NCI-H1417 (cell line): ENCODE results near the gene DBNL.
A peak's percentile ranks its signal among the peaks of the same experiment; 100 is the strongest.

Experiments used
- DNase-seq, 3 experiments: peaks; one replicate each; lab custom pipeline; 2025; lab: John Stamatoyannopoulos, UW

The DBNL gene

GRCh38 chr7:44098092-44099068, 53.9 kb downstream of the DBNL start:
- DNase-seq: no peak

- DNase-seq: peak in 1 of 3 experiments; percentile 7
Observed at GRCh38 chr7:44099669-44100068, 55.2 kb downstream of the DBNL start.

GRCh38 chr7:44100458-44101302, 56.2 kb downstream of the DBNL start:
- no peak for DNase-seq

DNA sequence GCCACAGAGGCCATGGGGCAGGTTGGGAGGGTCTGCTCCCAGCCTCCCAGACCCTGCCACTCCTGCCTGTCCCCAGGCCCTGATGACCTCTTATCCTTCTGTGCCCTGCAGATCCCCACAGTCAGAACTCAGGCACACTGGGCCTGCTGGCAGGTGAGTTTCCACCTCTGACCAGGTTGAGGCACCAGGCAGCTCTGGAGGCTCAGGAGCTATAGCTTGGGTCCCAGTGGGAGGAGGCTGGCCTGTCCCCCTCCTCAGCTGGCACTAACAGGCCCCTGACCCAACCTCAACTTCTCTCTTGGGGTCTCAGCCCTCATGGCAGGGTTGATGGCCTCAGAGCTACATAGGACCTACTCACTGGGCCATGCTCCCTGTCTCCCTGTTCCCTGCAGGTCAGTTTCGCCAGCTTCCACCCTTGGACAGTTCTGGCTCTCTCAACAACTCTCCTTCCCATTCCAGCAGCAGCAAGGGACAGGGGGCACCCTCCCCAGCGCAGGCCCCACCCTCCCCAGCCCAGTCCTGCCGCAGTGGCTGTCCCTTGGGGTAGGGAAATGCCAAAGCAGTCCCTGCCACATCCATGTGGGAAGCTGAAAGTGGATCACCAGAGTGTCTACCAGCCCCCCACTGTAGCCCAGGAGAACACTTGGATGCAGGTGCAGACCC, 56.9 kb downstream of the DBNL start:
- no peak for DNase-seq

DNA sequence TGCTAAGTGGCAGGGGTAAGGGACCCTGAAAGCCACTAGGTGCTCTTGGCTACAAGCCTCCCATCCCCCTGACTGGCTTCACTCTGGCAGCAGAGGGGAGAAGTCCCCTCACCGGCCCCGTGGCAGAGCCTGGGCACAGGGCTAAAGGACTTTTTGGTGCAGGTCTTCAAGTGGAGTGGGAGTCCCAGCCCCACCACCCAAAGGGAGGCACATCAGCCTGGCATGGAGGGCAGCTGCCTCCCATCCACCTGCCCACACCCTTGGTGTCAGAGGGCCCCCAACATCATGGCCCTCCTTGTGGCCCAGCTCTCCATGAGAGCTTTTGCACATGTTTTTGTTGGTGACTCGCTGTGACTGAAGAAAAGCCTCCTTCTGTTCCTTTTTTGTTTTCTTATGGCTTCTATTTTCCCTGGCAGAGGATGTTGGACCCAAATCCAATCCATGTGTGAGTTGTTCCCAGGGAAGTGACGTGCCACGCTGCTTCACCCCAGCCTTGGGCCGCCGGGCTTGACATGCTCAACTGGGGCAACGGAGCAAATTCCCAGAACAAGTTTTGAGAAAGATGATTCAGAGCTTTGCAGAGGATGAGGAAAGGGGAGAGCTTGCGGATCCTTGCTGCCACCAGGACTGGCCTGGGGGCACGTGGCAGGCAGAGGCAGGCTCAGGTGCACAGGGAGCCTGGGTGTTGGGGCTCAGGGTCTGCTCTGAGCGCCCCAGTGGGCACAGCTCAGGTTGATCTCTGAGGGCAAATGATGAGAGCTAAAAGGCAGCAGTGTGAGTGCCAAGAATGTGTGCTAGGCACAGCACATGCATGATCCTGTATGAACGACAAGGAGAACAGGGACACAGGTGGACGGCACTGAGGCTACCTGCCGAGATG, 57.7 kb downstream of the DBNL start:
- no peak for DNase-seq

DNA sequence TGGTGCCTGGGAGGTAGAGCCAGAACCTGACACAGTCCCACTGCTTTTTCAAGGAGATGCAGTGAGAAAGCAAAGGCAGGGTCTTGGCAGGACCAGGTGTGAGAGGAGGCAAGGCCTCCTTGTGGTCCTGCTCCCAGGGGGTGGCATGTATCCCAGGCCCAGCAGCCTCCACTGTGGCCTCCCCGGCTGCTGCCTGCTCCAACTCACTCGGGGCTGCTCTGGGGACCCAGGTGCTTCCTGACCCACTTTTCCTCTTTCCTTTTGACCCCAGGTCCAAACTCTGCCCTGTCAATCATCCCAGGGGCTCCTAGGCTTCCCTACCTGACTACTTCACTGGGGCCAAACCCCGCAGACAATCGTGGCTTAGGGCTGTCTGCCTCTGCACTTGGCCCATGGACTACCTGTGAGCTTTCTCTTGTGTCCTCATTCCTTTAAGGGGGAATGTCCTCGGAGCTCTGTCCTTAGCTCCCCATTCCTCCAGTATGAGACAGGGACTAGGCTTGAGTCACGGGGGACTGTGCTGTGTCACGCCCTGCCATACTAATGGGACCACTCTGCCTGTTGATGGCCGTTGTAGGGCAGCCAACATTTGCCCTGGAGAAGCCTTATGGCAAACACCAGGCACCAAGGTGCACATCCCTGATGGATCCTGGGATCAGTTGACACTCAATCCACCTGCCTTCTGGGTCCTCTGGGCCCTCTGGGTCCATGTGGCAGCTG, 58.5 kb downstream of the DBNL start:
- DNase-seq: no peak

- no peak for DNase-seq
Observed at GRCh38 chr7:44103566-44103922, 59.0 kb downstream of the DBNL start.

DNA sequence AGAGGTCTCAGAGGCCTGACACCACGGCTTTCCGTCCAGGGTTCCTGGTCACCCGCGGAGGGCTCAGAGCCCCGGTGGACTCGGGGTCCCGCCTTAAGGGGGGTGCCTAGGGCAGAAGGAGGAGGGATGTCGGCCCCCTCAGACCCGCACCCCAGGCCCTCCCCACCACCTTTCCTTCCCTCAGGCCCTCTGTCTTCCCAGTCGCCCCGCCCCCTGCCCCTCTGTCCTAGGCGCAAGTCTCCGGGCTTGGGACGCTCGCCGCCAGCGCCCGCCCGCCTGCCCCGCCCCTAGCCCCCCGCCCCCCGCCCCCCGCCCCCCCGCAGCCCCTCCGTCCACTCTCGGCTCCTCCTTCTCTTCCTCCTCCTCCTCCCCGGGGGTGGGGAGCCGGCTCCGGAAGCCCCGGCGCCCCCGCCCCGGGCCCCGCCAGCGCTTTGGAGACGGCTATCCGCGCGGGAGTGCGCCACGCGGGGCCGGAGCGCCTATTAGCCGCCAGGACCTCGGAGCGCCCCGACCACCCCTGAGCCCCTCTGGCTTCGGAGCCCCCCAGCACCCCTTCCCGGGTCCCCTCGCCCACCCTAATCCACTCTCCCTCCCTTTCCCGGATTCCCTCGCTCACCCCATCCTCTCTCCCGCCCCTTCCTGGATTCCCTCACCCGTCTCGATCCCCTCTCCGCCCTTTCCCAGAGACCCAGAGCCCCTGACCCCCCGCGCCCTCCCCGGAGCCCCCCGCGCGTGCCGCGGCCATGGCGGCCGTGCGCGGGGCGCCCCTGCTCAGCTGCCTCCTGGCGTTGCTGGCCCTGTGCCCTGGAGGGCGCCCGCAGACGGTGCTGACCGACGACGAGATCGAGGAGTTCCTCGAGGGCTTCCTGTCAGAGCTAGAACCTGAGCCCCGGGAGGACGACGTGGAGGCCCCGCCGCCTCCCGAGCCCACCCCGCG, 59.7 kb downstream of the DBNL start, which contains the start of gene AEBP1:
Gene AEBP1 (plus strand): TSS at position 423 of the 937 bp plus-strand sequence. CDS start 321 bp downstream, at position 744.
- peak in 2 of 3 experiments; percentile 40 to 56 for DNase-seq

DNA sequence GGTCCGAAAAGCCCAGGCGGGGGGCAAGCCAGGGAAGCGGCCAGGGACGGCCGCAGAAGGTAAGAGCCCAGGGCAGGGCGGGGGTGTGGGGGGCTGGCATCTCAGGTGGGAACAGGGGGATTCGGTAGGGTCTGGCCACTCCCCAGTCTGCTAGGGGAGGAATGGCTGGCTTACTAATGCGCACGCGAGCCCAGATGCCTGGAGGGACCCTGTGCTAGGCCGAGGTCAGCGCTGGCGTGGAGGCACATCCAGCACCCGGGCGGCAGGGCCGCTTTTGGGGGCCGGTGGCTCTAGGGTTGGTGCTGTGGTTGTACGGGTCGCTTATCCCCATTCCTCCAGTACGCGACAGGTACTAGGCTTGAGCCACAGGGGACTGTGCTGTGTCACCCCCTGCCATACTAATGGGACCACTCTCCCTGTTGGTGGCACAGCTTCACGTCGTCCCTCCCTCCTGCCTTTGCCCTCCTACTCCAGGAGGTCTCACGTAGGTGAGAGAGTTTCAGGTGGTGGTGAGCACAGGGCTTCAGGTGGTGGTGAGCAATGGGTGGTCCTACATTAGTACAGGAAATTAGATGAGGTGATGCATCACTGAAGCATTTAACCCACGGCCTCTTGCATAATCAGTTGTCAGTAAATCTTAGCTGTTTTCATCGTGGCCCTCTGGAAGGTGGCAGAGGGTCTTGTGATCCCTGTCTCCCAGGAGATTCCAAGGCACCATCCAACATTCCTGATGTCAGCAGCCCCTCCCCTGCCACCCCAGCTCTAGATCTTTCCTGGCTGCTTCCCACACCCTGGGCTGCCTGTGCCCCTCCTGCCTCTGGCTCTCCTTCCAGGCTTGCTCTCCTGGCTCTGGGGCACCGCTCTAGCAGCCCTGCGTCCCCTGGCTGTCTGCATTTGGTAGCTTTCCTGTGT, 60.6 kb downstream of the DBNL start:
- DNase-seq: no peak

DNA sequence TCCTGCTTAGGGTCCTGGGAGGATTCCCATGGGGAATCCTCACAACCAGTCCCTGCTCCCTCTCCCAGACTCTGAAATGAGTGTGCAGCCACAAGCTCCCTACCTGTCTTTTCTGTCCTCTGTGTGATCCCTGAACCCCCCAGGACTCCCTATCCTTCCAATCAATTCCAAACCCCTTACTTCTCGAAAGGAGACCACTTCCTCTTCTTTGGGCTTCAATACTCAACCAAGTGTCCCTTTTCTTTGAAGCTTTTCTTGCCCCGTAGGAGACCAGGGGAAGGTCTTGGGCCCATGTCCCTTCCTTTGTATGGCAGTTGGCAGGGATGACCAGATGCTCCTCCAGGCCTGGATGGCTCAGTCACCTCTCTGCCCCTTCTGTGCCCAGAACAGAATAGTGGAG, 61.3 kb downstream of the DBNL start:
- DNase-seq: no peak

DNA sequence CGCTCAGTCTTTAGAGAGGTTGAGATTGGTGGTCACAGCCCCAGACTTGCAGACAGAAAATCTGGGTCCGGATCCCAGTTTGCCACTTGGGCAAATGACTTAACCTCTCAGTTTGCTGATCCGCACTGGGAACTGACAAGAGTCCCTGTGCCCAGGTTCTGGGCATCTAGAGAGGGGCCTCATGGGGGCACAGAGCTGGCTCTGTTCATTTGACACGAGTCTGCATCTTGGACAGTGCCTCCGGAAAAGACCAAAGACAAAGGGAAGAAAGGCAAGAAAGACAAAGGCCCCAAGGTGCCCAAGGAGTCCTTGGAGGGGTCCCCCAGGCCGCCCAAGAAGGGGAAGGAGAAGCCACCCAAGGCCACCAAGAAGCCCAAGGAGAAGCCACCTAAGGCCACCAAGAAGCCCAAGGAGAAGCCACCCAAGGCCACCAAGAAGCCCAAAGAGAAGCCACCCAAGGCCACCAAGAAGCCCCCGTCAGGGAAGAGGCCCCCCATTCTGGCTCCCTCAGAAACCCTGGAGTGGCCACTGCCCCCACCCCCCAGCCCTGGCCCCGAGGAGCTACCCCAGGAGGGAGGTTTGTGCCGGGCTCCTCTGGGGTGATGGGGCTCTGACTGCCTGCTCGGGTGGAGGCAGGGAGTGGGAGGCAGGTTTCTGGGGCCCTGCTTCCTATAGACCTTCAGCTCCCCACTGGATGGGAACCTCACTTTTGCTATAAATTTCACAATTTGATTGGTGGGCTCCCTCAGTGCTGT, 62.0 kb downstream of the DBNL start:
- no peak for DNase-seq

GRCh38 chr7:44107116-44107960, 62.8 kb downstream of the DBNL start:
- no peak for DNase-seq

DNA sequence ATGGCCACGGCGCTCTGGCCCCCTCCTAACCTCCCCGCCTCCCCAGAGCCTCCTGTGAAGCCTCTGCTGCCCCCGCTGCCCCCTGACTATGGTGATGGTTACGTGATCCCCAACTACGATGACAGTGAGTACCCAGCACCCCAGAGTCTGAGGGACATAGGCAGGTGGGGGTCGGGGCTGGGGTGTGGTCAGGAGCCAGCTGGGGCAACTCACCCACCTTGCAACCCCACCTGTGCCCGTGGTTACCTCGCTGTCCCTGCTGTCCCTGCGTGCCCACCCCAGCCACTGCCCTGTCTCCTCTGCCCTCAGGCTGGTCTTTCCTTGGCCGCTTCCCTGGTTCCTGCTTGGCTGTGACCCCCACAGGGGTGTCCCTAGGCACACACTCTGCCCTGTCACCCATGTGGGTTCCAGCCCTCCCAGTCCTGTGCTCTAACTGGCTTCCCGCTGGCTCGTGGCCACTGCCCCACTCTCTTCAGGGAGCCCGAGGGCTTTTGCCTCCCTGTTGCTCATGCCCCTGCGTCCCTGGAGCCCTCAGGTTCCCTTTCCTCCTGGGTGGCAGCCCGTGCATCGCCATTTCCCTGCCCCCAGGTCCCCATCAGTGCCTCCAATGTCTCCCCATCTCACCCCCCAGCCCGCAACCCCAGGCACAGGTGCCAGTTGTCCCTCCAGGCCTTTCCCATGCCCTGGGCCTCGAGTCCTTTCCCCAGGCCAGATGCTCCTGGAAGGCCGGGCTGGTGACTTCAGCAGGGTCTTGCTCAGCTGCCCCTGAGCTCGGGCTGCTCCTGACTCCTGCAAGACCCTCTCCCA, 63.7 kb downstream of the DBNL start:
- no peak for DNase-seq

DNA sequence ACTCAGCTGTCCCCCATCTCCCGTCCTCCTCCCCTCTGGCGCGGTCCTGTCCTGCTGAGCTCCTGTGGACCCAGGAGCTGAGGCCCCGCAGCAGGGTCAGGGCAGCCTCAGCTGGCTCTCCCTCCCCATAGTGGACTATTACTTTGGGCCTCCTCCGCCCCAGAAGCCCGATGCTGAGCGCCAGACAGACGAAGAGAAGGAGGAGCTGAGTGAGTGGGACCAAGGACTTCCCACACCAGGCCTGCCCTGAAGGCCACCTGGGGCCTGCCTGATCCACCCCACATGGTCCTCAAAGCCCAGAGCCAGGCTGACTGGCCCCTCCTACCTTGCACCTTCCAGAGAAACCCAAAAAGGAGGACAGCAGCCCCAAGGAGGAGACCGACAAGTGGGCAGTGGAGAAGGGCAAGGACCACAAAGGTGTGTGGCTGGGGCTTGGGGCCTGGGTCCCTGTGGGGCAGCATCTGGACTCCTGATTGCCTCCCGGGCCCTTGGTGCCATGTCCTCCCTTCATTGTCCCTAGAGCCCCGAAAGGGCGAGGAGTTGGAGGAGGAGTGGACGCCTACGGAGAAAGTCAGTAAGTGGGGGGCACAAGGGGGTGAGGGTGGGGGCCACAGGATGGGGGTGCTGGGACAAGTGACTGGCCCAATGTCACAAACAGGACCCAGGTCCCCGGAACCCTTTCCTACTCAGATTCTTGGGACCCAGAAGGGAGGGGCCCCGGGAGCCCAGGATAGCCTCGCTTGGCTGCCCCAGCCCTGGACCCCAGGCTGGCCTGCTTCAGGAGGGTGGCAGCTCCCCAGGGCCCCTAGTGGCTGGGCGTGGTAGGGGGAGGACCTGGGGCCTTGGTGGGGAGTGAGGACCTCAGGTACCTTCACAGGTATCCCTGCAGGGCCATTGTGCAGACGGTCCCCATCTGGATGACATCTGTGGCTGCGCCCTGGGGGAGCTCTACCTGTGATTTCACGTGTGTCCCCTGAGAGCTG, 64.6 kb downstream of the DBNL start:
- no peak for DNase-seq

GRCh38 chr7:44109991-44110390, 65.5 kb downstream of the DBNL start:
- no peak for DNase-seq
